Activated naive CD4-positive, alpha-beta T cell treated with Interleukin-2 at 50 U/mL for 16 hours (primary cell): ENCODE results near the gene GRAMD1A.
A peak's percentile ranks its signal among the peaks of the same experiment; 100 is the strongest.
"Not testable (repeated sequence)": the region's sequence is repeated elsewhere in the genome, so short reads cannot be mapped to it uniquely, and the experiment has no call there.

ENCODE experiments used
- DNase-seq: peaks from one replicate; pipeline ENCODE4 v3.0.0-alpha.2; 2020

The GRAMD1A gene

DNA sequence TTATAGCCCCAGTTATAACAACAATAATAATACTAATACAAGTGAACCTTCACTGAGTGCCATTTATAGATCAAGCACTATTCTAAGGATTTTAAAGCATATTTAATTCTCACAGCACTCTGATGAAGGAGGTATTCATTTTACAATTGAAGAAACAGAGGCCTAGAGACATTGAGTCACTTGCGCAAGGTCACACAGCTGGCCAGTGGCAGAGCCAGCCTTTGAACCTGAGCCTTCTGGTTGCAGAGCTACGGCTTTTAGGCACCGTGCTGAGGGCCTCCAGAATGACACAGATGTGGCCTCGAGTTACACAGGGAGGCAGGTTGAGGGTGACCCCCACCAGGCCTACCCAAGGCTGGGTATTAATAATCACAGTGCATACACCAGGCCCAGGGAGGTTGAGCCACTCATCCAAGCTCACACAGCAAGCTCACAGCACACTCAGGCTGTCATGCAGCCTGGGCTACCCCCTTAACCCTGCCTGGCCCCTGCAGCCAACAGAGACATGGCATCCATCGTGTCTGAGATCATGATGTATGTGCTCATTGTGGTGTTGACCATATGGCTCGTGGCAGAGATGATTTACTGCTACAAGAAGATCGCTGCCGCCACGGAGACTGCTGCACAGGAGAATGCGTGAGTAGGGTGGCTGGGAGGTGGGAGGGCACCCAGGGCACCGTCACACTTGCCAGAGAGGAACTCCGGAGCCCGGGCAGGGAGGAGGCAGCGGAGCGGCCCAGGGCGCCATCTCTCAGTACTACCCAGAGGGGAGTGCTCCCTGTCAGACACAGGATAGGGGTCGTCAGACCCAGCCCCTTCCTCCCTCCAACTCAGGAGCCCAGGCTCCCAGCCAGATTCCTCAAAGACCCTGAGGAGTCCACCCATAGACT lies 38.7 kb downstream of the GRAMD1A start:
- no peak for DNase-seq

GRCh38 chr19:35039881-35040825 lies 40.0 kb downstream of the GRAMD1A start:
- DNase-seq: no peak

GRCh38 chr19:35040826-35041547 lies 40.9 kb downstream of the GRAMD1A start:
- DNase-seq: peak; percentile 28

DNA sequence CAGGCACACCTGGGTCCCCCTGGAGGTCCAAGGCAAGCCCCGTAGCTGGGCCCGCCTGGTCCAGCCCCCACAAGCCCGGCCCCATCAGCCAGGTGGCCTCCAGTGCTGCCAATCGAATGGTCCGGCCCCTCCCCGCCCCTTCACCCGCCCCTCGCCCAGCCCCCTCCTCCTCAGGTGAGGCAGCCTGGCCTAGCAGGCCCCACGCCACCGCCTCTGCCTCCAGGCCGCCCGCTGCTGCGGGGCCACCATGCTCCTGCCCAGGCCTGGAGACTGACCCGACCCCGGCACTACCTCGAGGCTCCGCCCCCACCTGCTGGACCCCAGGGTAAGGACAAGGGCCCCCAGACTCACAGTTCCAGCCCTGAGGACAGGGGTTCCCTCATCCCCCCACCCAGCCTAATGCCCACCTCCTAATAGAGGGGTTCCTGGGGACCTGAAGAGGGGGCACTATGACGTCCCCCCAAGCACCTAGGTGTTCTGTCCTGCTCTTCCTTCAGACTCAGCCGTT lies 41.5 kb downstream of the GRAMD1A start, which contains the start of gene HPN:
TSS of gene HPN (plus strand) at position 174 of the 508 bp plus-strand sequence. CDS start 786 bp downstream, outside the sequence.
- no peak for DNase-seq

DNA sequence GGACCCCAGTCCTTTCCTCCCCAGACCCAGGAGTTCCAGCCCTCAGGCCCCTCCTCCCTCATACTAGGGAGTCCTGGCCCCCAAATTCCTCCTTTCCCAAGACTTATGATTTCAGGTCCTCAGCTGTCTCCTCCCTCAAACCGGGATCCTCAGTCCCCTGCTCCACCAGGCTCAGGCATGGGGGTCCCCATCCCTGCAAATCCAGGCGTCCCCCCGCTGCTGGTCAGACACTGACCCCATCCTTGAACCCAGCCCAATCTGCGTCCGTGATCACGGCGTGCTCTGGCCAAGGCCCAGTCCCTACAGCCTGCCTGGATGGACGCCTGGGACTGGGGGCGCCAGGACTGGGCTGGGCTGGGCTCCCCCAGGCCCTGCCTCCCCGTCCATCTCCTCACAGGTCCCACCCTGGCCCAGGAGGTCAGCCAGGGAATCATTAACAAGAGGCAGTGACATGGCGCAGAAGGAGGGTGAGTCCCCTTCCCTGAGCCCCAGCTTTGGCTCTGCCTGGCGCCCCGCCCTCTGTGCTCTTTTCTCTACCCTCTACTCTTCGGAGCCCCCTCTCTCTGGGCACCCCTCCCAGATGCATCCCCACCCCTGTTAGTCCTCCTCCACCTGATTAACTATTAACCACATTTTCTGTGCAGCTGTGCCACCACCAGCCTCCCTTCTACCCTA lies 42.1 kb downstream of the GRAMD1A start:
- DNase-seq: no peak

DNA sequence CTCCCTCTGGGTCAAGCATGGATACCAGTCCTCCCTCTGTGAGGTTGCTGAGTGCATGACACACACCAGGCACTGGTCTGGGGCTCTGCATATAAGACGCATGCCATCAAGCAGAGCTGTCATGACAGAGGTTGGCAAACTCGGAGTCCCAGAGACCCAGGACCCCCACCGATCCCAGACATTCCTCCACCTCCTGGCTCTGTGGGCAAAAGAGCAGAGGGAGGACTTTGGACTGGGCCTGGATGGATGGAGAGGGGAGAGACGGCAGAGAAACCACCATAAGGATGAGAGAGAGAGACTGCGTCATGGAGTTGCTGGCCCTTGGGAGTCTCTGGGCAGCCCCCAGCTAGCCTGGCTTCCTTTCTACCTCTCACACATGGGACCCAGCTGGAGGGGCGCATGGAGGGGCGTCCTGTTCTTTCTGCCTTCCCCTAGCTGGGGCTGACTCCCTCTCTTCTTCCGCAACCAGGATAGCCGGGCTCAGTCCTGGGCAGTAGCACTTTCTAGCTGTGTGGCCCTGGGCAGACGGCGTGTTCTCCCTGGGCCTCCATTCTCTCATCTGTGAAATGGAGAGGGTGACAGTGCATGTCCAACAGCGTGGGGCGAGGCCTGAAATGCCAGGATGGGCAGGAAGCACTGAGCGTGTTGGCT lies 43.0 kb downstream of the GRAMD1A start:
- no peak for DNase-seq

DNA sequence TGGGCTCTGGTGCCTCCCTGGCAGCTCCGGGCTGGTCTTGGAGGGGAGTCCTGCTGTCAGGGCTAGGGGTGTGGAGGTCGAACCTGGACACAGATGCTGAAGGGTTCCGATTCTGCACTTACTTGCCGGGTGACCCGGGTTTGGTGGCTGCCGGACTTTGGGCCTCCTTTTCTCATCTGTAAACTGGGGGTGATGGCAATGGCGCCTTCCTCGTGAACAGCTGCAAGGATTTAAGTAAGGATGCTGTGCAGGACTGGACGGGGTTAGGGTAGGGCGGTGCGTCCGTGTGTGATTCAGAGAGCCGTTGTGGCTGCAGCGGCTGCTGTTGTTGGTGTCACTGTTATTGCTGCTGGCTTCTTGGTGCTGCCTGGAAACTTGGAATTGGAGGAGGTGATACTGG lies 43.8 kb downstream of the GRAMD1A start:
- no peak for DNase-seq

- DNase-seq: peak; percentile 72
Measured at GRCh38 chr19:35044317-35045117, 44.4 kb downstream of the GRAMD1A start.

GRCh38 chr19:35045667-35046300 lies 45.7 kb downstream of the GRAMD1A start:
- DNase-seq: peak; percentile 33

DNA sequence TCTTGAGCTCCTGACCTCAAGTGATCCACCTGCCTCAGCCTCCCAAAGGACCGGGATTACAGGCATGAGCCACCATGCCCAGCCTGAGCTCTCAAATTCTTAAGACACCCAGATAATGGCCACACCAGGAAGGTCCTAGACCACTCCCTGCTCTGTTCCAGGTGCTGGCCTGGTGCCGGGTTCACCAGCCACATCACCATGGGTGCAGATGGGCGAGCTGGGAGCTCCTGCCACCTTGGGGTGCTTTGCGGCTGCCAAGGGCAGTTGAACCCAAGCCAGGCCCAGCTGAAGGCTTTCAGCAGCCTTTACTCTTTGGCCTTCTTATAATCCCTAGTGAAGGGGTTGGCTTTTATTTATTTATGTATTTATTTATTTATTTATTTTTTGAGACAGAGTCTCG lies 46.3 kb downstream of the GRAMD1A start:
- no peak for DNase-seq

DNA sequence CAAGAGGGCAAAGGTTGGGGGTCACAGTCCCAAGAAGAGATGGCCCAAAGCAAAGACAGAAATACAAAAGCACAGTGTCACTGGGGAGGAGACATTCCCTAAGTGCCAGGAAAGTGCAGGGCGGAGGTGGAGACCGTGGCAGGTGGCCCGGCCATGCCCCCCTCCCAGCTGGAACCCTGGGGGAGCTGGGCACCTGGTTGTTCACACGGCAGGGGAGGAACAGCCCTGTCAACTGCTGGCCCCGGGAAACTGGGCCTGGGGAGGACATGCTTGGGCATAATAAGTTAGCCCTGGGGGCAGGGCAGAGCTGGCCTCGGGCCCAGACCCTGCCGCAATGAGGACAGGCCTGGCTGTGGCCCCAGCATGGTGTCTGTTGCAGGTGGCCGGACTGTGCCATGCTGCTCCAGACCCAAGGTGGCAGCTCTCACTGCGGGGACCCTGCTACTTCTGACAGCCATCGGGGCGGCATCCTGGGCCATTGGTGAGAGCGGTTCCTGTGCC lies 48.8 kb downstream of the GRAMD1A start:
- DNase-seq: no peak

DNA sequence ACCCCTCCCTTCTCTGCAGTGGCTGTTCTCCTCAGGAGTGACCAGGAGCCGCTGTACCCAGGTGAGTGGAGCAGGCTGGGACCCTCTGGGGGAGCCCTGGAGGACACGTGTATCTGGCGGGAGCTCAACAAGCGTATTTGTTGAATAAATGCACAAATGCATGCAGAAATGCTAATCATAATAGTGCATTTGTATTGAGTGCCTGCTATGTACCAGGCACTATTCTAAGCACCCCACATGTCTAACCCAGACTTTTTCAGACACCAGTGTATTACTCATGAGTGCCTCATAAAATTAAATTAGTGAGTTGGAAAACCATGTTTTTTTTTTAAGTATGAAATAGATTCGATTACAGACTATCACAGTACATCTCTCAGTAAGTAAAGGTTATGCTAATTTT lies 49.3 kb downstream of the GRAMD1A start:
- no peak for DNase-seq

DNA sequence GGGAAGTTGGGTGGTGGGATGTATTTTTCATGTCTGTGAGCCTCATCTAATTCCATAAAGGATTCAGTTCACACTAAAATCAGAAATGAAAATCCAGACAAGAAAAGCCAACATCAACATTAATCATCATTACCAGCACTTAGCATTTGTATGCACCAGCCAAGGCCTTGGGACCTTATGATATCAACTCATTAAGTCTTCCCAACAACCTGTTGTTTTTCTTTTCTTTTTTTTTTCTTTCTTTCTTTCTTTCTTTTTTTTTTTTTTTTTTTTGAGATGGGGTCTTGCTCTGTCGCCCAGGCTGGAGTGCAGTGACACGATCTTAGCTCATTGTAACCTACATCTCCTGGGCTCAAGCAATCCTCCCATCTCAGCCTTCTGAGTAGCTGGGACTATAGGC lies 50.5 kb downstream of the GRAMD1A start:
- not testable (repeated sequence) for DNase-seq

GRCh38 chr19:35051268-35051667 lies 51.1 kb downstream of the GRAMD1A start:
- not testable (repeated sequence) for DNase-seq

DNA sequence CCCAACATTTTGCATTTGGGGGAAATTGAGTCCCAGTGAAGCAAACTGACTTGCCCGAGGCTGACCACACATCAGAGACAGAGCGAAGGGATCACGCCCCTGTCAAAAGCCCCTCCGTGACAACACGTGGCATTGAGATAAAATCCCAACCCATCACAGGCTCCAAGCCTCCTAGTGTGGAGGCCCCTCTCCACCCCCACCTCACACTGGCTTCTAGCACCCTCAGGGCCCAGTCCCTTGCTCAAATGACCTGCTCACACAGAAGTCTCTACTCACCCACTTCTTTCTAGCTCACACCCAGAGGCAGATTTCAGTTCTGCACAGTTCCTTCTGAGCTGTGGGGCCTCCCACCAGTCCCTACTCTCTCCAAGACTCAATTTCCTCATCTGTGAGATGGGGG lies 51.7 kb downstream of the GRAMD1A start:
- no peak for DNase-seq

GRCh38 chr19:35052599-35053190 lies 52.6 kb downstream of the GRAMD1A start:
- no peak for DNase-seq

- no peak for DNase-seq
Measured at GRCh38 chr19:35053667-35054293, 53.7 kb downstream of the GRAMD1A start.

DNA sequence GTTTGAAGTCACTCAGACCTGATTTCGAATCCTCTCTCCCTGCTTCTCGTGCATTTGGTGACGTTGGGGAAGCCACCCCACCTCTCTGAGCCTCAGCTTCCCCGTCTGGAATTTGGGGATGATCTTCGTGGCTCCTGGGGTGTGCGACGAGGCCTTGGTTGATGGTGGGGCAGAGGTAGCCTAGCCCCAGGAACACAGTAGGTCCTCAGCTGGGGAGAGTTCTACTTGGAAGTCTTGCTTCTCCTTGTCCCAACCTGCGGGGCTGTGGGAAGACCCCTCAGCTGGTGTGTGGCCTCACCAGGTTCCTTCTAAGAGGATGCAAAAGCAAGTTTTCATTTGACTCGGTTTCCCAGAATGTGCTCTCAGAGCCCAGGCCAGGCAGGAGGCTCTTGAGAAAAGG lies 54.5 kb downstream of the GRAMD1A start:
- no peak for DNase-seq

DNA sequence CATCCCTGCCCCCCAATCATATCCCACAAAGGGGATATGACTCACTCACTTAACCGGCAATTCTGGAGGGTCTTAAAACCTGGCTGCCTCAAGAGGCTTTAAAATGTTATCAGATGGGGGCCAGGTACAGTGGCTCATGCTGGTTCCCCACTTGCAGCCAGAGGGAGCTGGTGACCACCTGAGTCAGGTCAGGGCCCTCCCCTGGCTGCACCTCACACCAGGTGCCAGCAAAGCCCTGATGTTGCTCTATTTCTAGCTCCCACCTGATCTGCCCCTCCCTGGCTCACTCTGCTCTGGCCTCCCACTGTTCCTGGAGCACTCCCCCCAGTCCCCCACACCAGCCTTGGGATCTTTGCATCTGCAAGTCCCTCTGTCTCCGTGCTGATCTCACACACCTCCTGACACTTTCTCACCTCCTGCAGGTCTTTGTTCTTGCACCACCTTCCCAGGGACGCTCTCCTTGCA lies 55.6 kb downstream of the GRAMD1A start:
- DNase-seq: no peak
